Skeletal muscle satellite cell (primary cell): ENCODE data around the gene SNCB.

ENCODE experiments used
- H3K27me3 ChIP-seq: 2 replicates; pipeline ENCODE4 v1.7.0; 2013; ENCODE audit warnings: low read length; ENCODE audit not compliant: control insufficient read depth, insufficient read depth
- H3K36me3 ChIP-seq: 2 replicates; pipeline ENCODE4 v1.7.0; 2013; ENCODE audit warnings: mild to moderate bottlenecking, control low read depth, low read length; ENCODE audit not compliant: insufficient read depth
- H3K4me1 ChIP-seq: 2 replicates; pipeline ENCODE4 v1.7.0; 2013; ENCODE audit warnings: low read length; ENCODE audit not compliant: control insufficient read depth, insufficient read depth
- H3K4me2 ChIP-seq: 2 replicates; pipeline ENCODE4 v1.7.0; 2013; ENCODE audit warnings: mild to moderate bottlenecking, low read length
- H3K4me3 ChIP-seq: 2 replicates; pipeline ENCODE4 v1.7.0; 2013; ENCODE audit warnings: low read length
- H3K9ac ChIP-seq: 2 replicates; pipeline ENCODE4 v1.7.0; 2013; ENCODE audit warnings: mild to moderate bottlenecking, low read depth, low read length, moderate library complexity
- H3K9me3 ChIP-seq: replicated peaks from 2 replicates; pipeline ENCODE4 v1.7.0; 2013; ENCODE audit warnings: mild to moderate bottlenecking, control low read depth, low read length

Gene SNCB

GRCh38 chr5:176639981-176640380 lies 9.6 kb upstream of the SNCB start:
- Histone ChIP-seq H3K4me3 (no peak overlapping the region), H3K4me2 (no peak overlapping the region), H3K9me3 (peaks cover 3% of the 10 kb centered on the region), H3K4me1 (no peaks in the 10 kb centered on the region), H3K27me3 (peaks cover 31% of the 10 kb centered on the region), H3K36me3 (no peaks in the 10 kb centered on the region), H3K9ac (no peak overlapping the region)

DNA sequence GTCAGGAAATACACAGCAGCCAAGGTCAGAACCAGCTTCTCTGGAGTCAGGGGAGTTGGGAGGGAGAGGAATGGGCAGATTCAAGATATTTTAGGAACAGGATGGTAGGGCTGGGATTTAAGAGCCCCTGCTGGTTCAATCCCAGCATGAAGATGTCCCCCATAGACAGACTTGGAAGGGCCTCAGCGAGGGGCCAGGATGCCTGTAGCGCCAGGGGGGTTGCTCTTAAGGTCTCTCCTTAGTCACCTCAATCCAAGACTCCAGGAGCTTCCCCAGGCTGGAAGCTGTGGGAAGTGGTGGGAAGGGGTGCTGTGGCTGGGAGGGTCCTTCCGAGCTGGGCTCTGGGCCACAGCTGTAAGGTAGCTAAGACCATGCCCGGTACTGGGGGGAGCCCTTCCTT lies 8.9 kb upstream of the SNCB start:
- H3K4me2 ChIP-seq = no peak overlapping the region
- H3K36me3 ChIP-seq = no peaks in the 10 kb centered on the region
- no peak overlapping the region for H3K4me3 ChIP-seq
- H3K4me1 ChIP-seq = no peaks in the 10 kb centered on the region
- H3K9me3 ChIP-seq = peaks cover 3% of the 10 kb centered on the region
- no peak overlapping the region for H3K9ac ChIP-seq
- H3K27me3 ChIP-seq = peaks cover 36% of the 10 kb centered on the region

DNA sequence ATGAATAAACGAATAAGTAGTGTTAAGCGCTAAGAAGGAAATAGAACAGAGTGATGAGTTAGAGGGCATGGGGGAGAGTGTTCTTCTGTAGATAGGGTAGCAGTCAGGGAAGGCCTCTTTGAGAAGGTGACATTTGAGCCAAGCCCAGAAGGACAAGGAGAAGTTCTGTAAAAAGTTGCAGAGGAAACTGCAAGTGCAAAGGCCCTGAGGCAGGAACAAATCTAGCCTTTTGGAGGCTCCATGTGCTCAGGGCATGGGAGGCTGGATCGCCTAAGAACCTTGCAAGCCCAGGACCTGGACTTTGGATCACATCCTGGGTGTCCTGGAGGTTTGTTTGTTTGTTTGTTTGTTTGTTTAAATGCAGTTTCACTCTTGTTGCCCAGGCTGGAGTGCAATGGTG lies 8.1 kb upstream of the SNCB start:
- Histone ChIP-seq H3K36me3 (no peaks in the 10 kb centered on the region), H3K4me1 (no peaks in the 10 kb centered on the region), H3K4me2 (no peak overlapping the region), H3K9me3 (peaks cover 3% of the 10 kb centered on the region), H3K4me3 (no peak overlapping the region), H3K27me3 (peaks cover 43% of the 10 kb centered on the region), H3K9ac (no peak overlapping the region)

- Histone ChIP-seq H3K4me3 (no peak overlapping the region), H3K4me1 (no peaks in the 10 kb centered on the region), H3K36me3 (no peaks in the 10 kb centered on the region), H3K9me3 (peaks cover 3% of the 10 kb centered on the region), H3K9ac (no peak overlapping the region), H3K27me3 (peaks cover 52% of the 10 kb centered on the region), H3K4me2 (no peak overlapping the region)
These were observed 7.2 kb upstream of the SNCB start for GRCh38 chr5:176637556-176637955.

GRCh38 chr5:176636426-176636825 lies 6.1 kb upstream of the SNCB start:
- Histone ChIP-seq H3K36me3 (no peaks in the 10 kb centered on the region), H3K4me2 (no peak overlapping the region), H3K4me1 (no peaks in the 10 kb centered on the region), H3K4me3 (no peak overlapping the region), H3K9ac (no peak overlapping the region), H3K9me3 (peaks cover 3% of the 10 kb centered on the region), H3K27me3 (peaks cover 61% of the 10 kb centered on the region)

DNA sequence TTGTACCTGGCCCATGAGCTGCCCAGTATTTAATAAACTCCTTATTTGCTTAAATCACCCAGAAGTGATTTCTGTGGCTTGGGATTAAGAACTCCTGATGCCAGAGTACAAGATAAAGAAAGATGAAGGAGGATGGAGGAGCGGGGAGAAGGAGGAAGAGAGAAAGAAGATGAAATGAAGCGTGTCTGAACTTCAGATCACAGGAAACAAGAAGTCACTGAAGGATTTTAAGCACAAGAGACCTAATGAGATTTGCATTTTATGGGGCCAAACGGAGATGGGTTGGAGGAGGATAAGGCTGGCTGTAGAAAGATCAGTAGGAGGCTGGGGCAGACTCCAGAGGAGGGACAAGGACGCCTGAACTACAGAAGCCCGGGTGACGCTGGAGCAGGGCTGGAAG lies 3.3 kb upstream of the SNCB start:
- Histone ChIP-seq H3K4me3 (no peak overlapping the region), H3K9ac (no peak overlapping the region), H3K27me3 (peaks cover 89% of the 10 kb centered on the region), H3K9me3 (peaks cover 3% of the 10 kb centered on the region), H3K4me2 (no peak overlapping the region), H3K4me1 (peaks cover 8% of the 10 kb centered on the region), H3K36me3 (no peaks in the 10 kb centered on the region)

DNA sequence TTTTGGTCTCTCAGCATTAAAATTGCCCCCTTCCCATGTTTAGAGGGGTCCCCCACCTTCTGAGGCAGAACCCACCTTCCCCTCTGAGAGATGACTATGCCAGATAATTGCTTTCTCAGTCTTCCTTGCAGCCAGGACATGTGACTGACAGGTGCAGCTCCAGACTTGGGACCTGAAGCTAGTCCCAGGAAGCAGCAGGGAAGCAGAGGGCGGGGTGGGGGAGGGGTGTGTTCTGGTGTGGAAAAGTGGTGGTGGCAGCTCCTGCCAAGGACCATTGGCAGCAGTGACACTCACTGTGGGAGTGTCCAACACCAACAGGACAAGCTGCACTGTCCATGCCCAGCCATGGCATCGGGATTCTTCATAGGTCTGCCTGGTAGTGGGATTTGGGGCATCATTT lies 2.4 kb upstream of the SNCB start:
- H3K9ac ChIP-seq = no peak overlapping the region
- no peak overlapping the region for H3K4me3 ChIP-seq
- H3K4me1 ChIP-seq = peaks cover 8% of the 10 kb centered on the region
- peaks cover 88% of the 10 kb centered on the region for H3K27me3 ChIP-seq
- peaks cover 3% of the 10 kb centered on the region for H3K9me3 ChIP-seq
- no peak overlapping the region for H3K4me2 ChIP-seq
- no peaks in the 10 kb centered on the region for H3K36me3 ChIP-seq

- Histone ChIP-seq H3K4me3 (no peak overlapping the region), H3K4me1 (peaks cover 8% of the 10 kb centered on the region), H3K9me3 (peaks cover 3% of the 10 kb centered on the region), H3K9ac (no peak overlapping the region), H3K27me3 (peaks cover 88% of the 10 kb centered on the region), H3K36me3 (no peaks in the 10 kb centered on the region), H3K4me2 (no peak overlapping the region)
These were observed 1.3 kb upstream of the SNCB start for GRCh38 chr5:176631383-176632200.

- Histone ChIP-seq H3K4me1 (peaks cover 8% of the 10 kb centered on the region), H3K36me3 (no peaks in the 10 kb centered on the region), H3K9ac (no peak overlapping the region), H3K4me2 (peak overlapping the region; percentile 88), H3K4me3 (peak overlapping the region; percentile 57), H3K27me3 (peaks cover 88% of the 10 kb centered on the region), H3K9me3 (peaks cover 3% of the 10 kb centered on the region)
These were observed 418 bp upstream of the SNCB start for GRCh38 chr5:176630681-176631222.

DNA sequence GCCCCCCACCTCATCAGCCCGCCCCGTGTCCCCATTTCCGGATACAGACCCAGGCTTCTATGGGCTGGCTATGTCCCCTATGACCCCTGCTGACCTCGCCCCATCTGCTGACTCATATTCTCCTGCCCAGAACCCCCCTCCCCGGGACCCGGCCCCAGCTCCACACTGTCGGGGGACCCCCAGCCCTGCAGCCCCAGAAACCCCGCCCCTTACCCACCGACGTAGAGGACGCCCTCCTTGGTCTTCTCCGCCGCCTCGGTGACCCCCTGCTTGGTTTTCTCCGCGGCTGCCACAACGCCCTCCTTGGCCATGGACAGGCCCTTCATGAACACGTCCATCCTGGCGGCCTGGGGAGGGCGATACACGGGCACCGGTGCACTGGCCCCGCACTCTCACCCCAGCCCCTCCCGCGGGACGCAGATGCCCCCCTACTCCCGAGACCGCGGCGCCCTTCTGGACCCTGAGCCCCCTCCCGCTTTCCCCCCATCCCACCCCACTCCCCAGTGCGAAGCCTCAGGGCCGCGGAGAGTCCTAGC lies 949 bp downstream of the SNCB start:
- H3K9ac ChIP-seq = no peak overlapping the region
- peaks cover 8% of the 10 kb centered on the region for H3K4me1 ChIP-seq
- peak overlapping the region; percentile 88 for H3K4me2 ChIP-seq
- H3K36me3 ChIP-seq = no peaks in the 10 kb centered on the region
- H3K4me3 ChIP-seq = no peak overlapping the region
- H3K9me3 ChIP-seq = no peaks in the 10 kb centered on the region
- peaks cover 89% of the 10 kb centered on the region for H3K27me3 ChIP-seq

GRCh38 chr5:176628406-176629228 lies 1.7 kb downstream of the SNCB start:
- Histone ChIP-seq H3K4me2 (no peak overlapping the region), H3K4me3 (no peak overlapping the region), H3K9me3 (no peaks in the 10 kb centered on the region), H3K9ac (no peak overlapping the region), H3K4me1 (peaks cover 8% of the 10 kb centered on the region), H3K36me3 (no peaks in the 10 kb centered on the region), H3K27me3 (peaks cover 89% of the 10 kb centered on the region)
